Cardiac muscle cell (in vitro differentiated cells and primary cell): ENCODE measurements around the gene SQSTM1. TPM values are rescaled to one million over a fixed set of nuclear protein-coding genes. Genes with fewer than 3 reads are reported as not detected.

Source experiments
- DNase-seq, 2 donors: peaks; one replicate each; pipeline versions ENCODE4 v3.0.0 to v3.0.0-alpha.2; 2010 to 2017; ENCODE audit warnings: low read depth in 1 of 2, low spot score in 1 of 2
- H3K27ac ChIP-seq: fragments of 200-600 bp; sonication (generic); 2 replicates; pipeline ENCODE4 v1.5.1; 2016
- H3K27me3 ChIP-seq: fragments of 200-600 bp; sonication (generic); 2 replicates; pipeline ENCODE4 v1.6.0; 2016; ENCODE audit warnings: control low read depth
- H3K36me3 ChIP-seq: fragments of 200-600 bp; sonication (generic); 2 replicates; pipeline ENCODE4 v1.5.1; 2016; ENCODE audit warnings: control low read depth
- H3K4me1 ChIP-seq: fragments of 200-600 bp; sonication (generic); 2 replicates; pipeline ENCODE4 v1.8.1; 2017; ENCODE audit warnings: low read depth, mild to moderate bottlenecking, mixed run types
- H3K4me3 ChIP-seq: fragments of 200-600 bp; sonication (generic); 2 replicates; pipeline ENCODE4 v1.5.1; 2016; ENCODE audit warnings: mild to moderate bottlenecking
- H3K9me3 ChIP-seq: fragments of 200-600 bp; sonication (generic); 2 replicates; pipeline ENCODE4 v1.5.1; 2017; ENCODE audit warnings: low read depth, mild to moderate bottlenecking, control low read depth
- polyA plus RNA-seq: library from polyadenylated mRNA; unstranded; fragments of >200 nt; fragmentation: Nextera tagmentation; extraction: Ambion mirVana; gene quantifications from 2 replicates; pipeline ENCODE4 v1.2.1, GENCODE V29; 2016
- total RNA-seq: library from RNA; depleted of rRNA; stranded (reverse); fragments of >200 nt; gene quantifications from 2 replicates; pipeline ENCODE4 v1.2.3, GENCODE V29; 2016
- TF ChIP-seq, protein P1 (sequence below): IDR thresholded peaks from 2 replicates; pipeline ENCODE4 v1.5.1; 2012; ENCODE audit warnings: low read depth, mild to moderate bottlenecking, low read length

SQSTM1 gene
- total and polyA plus RNA-seq, 2 experiments from 2014 or later = 110 to 144 TPM

DNA sequence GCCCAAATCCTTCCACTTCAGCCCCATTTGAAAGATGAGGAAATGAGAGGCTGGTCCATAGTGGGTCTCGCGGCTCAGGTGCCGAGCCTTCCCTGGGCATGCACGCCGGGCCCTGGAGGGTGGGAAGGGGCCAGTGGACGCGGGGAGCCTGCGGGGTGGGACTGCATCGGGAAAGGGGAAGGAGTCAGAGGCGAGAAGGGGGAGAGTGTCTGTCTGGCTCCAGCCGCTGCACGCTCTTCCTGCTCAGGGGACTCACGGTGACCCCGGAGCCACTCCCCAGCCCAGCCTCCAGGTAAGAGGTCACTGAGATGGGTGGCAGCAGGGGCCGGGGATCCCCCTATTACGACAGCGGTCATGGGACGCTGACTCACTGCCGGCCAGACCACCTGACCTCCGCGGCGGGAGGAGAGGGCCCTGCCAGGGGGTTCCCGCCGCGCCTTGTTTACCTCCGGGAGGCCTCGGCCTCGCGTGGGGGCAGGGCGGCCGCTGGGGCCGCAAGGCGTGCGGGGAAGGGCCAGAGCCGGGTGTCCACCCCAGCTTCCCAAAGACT, 1.9 kb upstream of the SQSTM1 start:
- TF ChIP-seq, protein P1, sequence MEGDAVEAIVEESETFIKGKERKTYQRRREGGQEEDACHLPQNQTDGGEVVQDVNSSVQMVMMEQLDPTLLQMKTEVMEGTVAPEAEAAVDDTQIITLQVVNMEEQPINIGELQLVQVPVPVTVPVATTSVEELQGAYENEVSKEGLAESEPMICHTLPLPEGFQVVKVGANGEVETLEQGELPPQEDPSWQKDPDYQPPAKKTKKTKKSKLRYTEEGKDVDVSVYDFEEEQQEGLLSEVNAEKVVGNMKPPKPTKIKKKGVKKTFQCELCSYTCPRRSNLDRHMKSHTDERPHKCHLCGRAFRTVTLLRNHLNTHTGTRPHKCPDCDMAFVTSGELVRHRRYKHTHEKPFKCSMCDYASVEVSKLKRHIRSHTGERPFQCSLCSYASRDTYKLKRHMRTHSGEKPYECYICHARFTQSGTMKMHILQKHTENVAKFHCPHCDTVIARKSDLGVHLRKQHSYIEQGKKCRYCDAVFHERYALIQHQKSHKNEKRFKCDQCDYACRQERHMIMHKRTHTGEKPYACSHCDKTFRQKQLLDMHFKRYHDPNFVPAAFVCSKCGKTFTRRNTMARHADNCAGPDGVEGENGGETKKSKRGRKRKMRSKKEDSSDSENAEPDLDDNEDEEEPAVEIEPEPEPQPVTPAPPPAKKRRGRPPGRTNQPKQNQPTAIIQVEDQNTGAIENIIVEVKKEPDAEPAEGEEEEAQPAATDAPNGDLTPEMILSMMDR = no peak
- Histone ChIP-seq H3K4me3 (peak overlapping the region; percentile 18), H3K4me1 (peaks cover 23% of the 10 kb centered on the region), H3K27ac (peak overlapping the region; percentile 94), H3K36me3 (peaks cover 4% of the 10 kb centered on the region), H3K9me3 (no peaks in the 10 kb centered on the region), H3K27me3 (no peaks in the 10 kb centered on the region)
- DNase-seq = peak; percentile 91 to 98

DNA sequence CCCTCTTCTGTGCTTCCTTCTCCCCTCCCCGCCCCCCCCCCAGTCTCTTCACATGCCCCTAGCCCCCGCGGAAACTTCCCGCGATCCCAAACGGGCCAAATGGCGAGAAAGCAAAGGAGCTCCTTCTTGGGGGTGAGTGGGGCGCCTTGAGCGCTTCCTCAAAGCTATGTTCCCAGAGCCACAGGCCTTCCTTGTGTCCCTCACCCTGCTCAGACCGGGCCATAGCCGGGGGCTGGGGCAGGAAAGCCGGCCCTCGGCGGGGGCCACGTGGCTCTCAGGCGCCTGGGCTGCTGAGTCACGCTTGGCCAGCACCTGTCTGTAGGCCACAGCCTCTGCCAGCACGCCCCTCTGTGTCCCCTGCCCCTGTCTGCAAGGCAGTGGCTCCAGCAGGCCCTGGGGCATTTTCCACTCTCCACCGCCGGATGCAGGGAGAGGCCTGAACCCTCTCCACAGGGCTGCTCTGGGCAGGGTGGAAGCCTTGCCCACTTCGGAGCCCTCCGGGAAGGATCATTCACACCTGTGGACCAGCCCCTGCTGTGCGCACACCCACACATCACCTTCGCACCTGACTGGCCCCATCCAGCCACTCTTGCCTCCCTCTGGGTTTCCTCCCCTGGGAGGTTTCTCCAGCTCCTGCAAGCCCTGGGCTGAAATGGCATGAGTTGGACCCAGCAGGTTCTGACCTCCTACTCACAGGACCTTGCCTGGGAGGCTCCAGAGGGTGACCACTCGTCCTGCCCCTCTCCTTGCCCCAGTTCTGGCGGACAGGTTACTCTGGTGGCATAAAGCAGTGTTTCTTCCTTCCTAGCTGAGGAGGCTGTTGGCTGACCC, 1.2 kb upstream of the SQSTM1 start:
- H3K4me1 ChIP-seq = peaks cover 23% of the 10 kb centered on the region
- H3K27me3 ChIP-seq = no peaks in the 10 kb centered on the region
- TF ChIP-seq, protein P1 = no peak
- H3K9me3 ChIP-seq = no peaks in the 10 kb centered on the region
- peak overlapping the region; percentile 18 for H3K4me3 ChIP-seq
- H3K36me3 ChIP-seq = peaks cover 10% of the 10 kb centered on the region
- peak; percentile 44 to 80 for DNase-seq
- peak overlapping the region; percentile 94 for H3K27ac ChIP-seq

DNA sequence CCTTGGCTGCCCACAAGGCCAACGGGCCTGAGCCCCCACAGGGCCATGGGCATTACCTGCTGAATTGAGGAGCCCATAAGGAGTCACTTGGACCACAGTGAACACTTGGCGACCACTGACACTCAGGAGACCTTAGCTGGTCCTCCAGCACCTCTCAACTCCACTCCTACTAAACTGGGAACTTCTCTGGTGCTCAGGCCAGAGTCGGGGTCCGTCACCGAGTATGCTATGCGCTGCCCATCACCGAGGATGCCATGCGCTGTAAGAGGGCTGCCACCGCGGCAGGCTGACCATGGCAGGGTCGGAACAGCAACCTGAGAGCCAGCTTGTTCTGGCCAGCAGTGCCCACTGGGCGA, 600 bp upstream of the SQSTM1 start:
- Histone ChIP-seq H3K4me3 (no peak overlapping the region), H3K27me3 (no peaks in the 10 kb centered on the region), H3K4me1 (peaks cover 23% of the 10 kb centered on the region), H3K27ac (peak overlapping the region; percentile 94), H3K36me3 (peaks cover 16% of the 10 kb centered on the region), H3K9me3 (no peaks in the 10 kb centered on the region)
- DNase-seq = no peak
- TF ChIP-seq, protein P1 = no peak

DNA sequence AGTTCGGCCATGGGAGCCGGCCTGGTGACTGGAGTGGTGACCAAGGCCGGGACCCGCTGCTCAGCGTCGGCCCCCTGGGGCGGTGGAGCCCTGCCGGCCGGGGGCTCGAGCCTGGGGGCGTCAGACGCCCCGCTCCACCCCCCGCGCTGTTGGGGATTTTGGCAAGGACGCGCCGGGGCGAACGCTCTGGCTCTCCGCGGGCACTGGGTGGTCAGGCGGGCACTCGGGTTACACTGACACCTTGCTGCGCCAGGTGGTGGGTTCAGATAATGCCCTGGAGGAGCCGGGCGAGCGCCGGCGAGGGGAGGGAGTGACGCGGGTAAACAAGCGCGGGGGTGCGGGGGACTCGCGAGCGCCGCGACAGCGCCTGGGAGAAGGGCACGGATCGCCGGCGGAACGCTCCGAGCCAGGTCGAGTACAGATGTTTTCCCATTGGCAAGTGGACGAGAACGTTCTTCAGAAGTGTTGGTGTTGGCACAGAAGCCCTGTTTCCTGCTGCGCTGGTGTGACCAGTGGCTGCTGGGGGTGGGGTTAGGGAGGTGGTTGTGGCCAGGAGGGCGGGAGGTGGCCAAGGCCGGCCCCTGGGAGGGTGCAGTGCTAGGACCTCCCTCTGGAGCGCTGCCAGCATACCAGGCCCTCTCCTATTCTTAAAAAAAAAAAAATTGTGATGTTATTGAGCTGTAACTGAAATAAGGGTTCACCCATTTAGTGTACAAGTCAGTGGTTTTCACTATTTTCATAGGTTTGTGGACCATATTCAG, 773 bp downstream of the SQSTM1 start:
- Histone ChIP-seq H3K27ac (peak overlapping the region; percentile 94), H3K4me1 (peaks cover 23% of the 10 kb centered on the region), H3K9me3 (no peaks in the 10 kb centered on the region), H3K36me3 (peaks cover 24% of the 10 kb centered on the region), H3K4me3 (peak overlapping the region; percentile 73), H3K27me3 (no peaks in the 10 kb centered on the region)
- peak; percentile 92 to 97 for DNase-seq
- TF ChIP-seq, protein P1 = no peak

DNA sequence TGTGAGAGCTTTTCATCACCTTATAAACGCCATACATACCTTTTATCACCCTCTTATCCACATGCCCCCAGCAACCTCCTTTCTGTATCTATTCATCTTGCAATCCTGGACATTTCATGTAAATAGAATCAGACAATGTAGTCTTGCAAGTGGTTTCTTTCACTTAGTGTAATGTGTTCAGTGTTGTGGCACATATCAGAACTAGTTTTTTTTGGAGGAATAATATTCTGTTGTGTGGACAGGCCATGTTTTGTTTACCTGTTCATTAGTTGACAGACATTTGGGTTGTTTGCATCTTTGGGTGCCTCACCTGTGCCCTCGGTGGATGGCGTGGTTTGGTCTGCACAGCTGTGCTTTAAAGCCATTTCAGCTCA, 1.3 kb downstream of the SQSTM1 start:
- Histone ChIP-seq H3K9me3 (no peaks in the 10 kb centered on the region), H3K4me3 (peak overlapping the region; percentile 73), H3K4me1 (peaks cover 23% of the 10 kb centered on the region), H3K36me3 (peaks cover 27% of the 10 kb centered on the region), H3K27ac (no peak overlapping the region), H3K27me3 (no peaks in the 10 kb centered on the region)
- DNase-seq = no peak
- TF ChIP-seq, protein P1 = no peak
